Epidermal melanocyte (primary cell): ENCODE results near the gene IL1A.

Source experiments
- DNase-seq: peaks from one replicate; pipeline ENCODE4 v3.0.0; 2011; ENCODE audit warnings: low spot score; ENCODE audit not compliant: insufficient read length

The IL1A gene

DNA sequence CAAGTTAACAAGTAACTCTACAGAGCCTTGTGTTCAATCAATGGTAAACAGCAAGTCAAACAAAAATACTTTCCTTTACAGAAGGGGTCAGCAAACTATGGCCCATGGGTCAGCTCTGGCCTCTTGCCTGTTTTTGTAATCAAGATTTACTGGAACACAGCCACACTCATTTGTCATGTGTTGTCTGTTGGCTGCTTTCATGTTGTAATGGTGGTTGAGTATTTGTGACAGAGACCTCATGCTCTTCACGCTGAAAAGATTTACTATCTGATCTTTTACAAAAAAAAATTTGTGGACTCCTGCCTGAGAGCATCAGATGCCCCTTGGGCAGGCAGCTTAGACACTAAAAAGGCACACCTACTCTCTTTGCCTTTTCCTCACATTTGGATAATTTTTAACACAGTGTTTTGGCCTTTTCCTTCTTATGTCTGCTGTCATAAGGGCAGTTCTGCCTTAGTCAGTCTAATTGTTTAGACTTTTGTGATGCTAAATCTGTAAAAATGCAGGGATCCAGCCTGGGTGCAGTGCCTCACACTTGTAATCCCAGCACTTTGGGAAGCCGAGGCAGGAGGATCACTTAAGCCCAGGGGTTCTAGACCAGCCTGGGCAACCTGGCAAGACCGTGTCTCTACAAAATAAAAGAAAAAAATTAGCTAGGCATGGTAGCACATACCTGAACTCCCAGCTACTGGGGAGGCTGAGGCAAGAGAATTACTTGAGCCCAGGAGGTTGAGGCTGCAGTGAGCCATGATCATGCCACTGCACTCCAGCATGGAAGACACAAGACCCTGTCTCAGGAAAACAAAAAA, 34.0 kb upstream of the IL1A start:
- no peak for DNase-seq

DNA sequence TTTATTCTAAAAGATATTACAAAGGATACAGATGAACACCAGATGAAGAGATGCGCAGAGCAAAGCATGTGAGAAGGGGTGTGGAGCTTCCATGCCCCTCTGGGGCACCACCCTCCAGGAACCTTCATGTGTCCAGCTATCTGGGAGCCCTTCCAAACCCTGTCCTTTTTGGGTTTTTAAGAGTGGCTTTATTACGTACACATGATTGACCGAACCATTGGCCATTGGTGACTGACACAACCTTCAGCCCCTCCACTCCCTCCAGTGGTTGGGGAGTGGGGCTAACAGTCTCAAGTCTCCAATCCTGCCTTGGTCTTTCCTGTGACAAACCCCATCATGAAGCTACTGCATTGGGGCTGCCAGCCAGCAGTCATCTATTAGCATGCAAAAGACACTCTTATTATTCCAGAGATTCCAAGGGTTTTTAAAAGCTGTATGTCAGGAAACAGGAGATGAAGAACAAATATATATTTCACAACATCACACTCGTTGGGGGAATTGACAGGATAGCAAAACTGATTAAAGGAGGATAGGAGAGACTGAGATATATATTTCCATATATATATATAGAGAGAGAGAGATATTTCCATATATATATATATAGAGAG, 32.9 kb upstream of the IL1A start:
- no peak for DNase-seq

GRCh38 chr2:112814278-112814677, 30.0 kb upstream of the IL1A start:
- DNase-seq = no peak

- no peak for DNase-seq
Measured at GRCh38 chr2:112813280-112813966, 29.1 kb upstream of the IL1A start.

GRCh38 chr2:112812318-112813267, 28.3 kb upstream of the IL1A start:
- no peak for DNase-seq

GRCh38 chr2:112811841-112812306, 27.6 kb upstream of the IL1A start:
- DNase-seq = no peak

DNA sequence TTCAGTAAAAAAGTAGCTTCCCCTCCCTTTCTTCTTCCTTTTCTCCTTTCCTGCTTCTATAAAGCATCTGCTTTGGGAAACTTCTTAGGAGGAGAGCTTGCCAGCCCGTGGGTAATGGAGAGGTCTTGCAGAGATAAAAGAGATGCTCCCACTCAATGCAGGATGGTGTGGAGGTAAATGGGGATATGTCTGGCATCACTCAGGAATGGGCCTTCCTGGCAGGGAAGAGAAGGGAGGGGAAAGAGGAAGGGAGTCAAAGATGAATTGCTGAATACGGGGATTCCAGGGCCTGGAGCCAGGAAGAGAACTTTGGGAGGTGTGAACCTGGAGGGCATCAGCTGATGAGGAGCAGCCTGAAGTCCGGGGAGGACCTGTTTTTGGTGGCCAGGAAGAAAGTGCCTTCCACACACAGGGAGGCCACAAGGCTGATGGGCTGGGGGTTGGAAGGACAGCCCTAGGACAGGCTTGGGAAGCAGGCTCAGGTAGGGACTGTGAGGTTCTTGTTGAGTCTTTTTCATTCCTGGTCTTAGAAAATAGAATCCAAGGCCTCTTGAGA, 27.1 kb upstream of the IL1A start:
- DNase-seq = no peak

GRCh38 chr2:112809112-112809511, 24.8 kb upstream of the IL1A start:
- no peak for DNase-seq

DNA sequence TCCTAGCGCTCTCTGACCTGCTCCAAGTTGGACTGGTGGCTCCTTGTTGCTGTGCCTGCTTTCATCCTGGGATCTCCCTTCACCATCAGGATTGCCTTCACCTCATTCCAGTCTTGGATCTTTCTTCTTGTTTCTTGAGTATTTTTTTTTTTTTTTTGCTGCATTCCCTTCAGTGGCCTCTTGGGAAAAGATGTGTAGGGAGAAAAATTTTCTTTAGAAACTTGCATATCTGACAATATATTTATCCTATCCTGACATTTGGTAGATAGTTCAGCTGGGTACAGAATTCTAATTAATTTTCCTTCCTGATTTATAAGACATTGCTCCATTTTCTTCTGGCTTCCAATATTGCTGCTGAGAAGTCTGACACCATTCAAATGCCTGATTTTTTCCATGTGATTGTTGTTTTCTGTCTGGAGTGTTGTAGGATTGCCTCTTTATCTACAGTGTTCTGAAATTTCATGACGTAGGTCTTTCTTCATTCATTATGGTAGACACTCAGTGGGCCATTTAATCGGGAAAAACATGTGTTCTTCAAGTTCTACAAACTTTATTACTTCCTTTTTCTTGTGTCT, 23.0 kb upstream of the IL1A start:
- DNase-seq = no peak

GRCh38 chr2:112805542-112805941, 21.2 kb upstream of the IL1A start:
- DNase-seq = no peak

DNA sequence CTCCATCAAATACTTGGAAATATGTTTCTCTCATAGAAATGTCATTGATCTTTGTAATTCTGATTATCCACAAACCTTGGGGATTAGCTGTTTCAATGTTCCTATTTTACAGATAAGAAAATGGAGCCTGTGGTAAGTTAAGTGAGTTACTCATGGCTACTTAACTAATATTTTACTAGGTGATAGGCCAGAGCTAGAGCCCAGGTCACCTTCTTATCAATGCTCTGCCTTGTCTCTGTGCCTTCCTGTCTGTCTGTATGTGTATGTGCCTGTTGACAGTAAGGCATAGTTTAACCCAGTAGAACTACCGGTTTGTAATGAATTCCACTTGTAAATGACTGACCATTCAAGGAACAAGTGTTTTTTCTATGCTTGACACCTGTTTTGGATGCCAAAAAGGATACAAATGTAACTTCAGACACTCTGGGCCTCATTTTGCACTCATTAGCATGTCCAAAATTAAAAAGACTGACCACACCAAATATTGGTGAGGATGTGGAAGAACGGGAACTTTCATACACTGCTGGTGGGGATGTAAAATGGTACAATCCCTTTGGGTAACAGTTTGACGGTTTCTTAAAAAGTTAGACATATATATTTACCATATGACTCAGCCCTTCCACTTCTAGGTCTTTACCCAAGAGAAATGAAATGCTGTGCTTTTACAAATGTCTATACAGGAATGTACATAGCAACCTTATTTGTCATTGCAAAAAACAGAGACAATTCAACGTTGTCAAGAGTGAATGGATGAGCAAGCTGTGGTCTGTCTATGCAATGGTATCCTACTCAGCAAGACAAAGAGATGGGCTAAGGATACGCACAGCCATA, 19.6 kb upstream of the IL1A start:
- no peak for DNase-seq

- DNase-seq = no peak
Measured at GRCh38 chr2:112800881-112801583, 16.7 kb upstream of the IL1A start.

- DNase-seq = no peak
Measured at GRCh38 chr2:112798979-112799975, 15.0 kb upstream of the IL1A start.

GRCh38 chr2:112796486-112796885, 12.2 kb upstream of the IL1A start:
- no peak for DNase-seq

DNA sequence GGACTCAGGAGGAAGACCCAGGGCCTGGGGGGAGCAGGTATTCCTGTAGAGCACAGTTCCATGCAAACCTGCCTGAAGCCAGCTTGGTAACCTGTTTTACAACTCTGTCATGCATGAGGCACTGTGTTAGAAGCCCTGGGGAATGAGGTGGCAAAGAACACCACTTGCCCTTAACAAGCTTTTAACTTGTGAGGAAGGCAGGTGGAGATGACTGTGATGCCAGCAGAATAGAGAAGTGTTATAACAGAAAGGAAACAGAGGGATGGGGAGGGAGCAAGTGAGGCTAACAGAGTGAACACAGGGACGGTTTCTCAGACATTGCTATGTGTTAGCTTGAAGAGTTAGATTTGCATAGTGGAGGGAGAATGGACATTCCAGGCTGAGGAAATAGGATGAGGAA, 11.5 kb upstream of the IL1A start:
- DNase-seq = no peak

- DNase-seq = no peak
Measured at GRCh38 chr2:112794841-112795240, 10.5 kb upstream of the IL1A start.

DNA sequence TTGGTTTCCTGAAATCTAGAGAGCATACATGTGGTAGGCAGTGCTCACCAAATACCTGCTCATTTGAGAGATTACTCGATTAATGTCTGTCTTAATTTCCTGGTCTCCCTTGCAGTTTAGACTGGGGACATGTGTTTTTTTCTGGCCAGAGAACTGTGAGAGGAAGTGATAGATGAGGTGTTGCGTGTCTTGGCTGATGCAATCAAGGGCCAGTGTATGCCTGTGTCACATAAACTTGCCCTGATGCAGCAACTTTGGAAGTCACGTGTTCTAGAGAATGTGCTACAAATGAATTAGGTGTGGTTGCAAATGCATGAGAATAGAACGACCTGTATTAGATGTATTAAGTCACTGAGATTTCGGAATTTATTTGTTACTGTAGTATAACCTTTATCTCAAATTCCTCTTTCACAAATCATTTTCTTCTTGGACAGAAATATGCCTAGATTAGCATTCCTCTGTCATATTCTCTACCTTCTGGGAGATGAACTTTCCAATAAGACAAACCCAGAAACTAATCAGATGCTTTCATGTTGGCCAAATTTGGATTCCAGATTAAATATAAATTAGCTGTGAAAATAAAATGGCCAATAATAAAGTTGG, 9.9 kb upstream of the IL1A start:
- DNase-seq = no peak
